ENCODE data around the gene CYLD. TPM values are rescaled to one million over a fixed set of nuclear protein-coding genes. Genes with fewer than 3 reads are reported as not detected.

Gene CYLD
- total and polyA plus RNA-seq, 2 donors (not counting 1 experiment from before 2014, with no cell fraction given), result 30.0 to 160 TPM

DNA sequence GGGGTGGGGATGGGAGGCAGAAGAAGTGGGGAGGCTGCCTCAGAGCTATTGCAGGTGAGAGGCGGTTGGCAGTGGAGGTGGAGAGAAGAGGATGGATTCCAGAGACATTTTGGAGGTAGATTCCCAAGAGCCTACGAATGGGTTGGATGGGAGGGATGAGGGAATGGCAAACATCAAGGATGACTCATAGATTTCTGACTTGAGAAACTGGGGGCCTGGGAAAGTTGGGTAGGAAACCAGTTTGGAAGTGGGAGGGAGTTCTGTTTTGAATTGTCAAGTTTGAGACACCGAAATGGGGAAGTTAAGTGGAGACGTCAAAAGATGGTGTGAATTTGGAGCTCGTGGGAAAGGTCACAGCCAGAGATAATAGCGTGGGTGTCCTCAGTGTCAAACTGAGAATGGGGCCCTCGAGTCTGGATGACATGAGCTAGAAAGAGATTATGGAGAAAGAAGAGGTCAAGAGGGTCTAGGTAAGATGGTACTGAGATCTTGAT, 6.2 kb upstream of the CYLD start:
- Histone ChIP-seq H3K79me2 (ENCODE audit: control insufficient read depth, insufficient read depth, low read length) (no peaks in the 10 kb centered on the region), H3K27me3 (replicated peaks in 1 of 4; ENCODE audit: control extremely low read depth in 1 of 4, control insufficient read depth in 3 of 4, insufficient read depth in 4 of 4, low read length in 3 of 4) (no peaks in the 10 kb centered on the region), H3K4me1 (ENCODE audit: control insufficient read depth in 2 of 2, insufficient read depth in 2 of 2, low read length in 2 of 2) (peaks cover 4 to 17% of the 10 kb centered on the region in 2 donors), H2AFZ (ENCODE audit: insufficient read depth, low read depth, low read length, poor library complexity, severe bottlenecking) (no peak overlapping the region), H3K4me2 (replicated peaks; ENCODE audit: low read depth, low read length, poor library complexity, severe bottlenecking) (no peak overlapping the region), H3K27ac (ENCODE audit: low read length in 2 of 2) (no peak overlapping the region), H3K9me3 (ENCODE audit: control extremely low read depth in 1 of 3, control insufficient read depth in 2 of 3, insufficient read depth in 1 of 3, low read length in 2 of 3) (no peaks in the 10 kb centered on the region), H3K4me3 (ENCODE audit: control extremely low read depth in 1 of 5, extremely low read depth in 1 of 5, insufficient read depth in 1 of 5, low read depth in 2 of 5, low read length in 4 of 5) (no peak overlapping the region), H3K9ac (ENCODE audit: low read length) (no peak overlapping the region), H3K36me3 (replicated peaks in 1 of 2; ENCODE audit: control extremely low read depth in 1 of 2, control insufficient read depth in 1 of 2, extremely low read depth in 1 of 2, insufficient read depth in 2 of 2, low read length in 1 of 2) (peaks cover 0 to 9% of the 10 kb centered on the region in 2 experiments), H4K20me1 (ENCODE audit: control insufficient read depth, insufficient read depth, low read length, poor library complexity, severe bottlenecking) (no peaks in the 10 kb centered on the region)
- no peak for DNase-seq
- peak; percentile 33 for ATAC-seq (ENCODE audit: low read depth)
- no peak overlapping the region for H3K27ac Mint-ChIP-seq
- no peaks in the 10 kb centered on the region for H3K27me3 Mint-ChIP-seq
- ChIA-PET POLR2A (interaction anchor here (1.7 kb wide), 1 partner anchor 54 kb away, joined by 3 read pairs; the partner anchor contains the start of gene SNX20), CTCF (interaction anchor here (0.8 to 1.8 kb wide), 6 partner anchors 9 to 71 kb away, joined by 3 to 5 read pairs (median 4); no protein-coding TSS in a partner anchor)
- TF ChIP-seq EZH2 (IDR thresholded peaks at IDR 0.05; ENCODE audit: borderline replicate concordance, insufficient read depth, low read depth, low read length, poor library complexity, severe bottlenecking), result no peak
- TF ChIP-seq, protein P1, sequence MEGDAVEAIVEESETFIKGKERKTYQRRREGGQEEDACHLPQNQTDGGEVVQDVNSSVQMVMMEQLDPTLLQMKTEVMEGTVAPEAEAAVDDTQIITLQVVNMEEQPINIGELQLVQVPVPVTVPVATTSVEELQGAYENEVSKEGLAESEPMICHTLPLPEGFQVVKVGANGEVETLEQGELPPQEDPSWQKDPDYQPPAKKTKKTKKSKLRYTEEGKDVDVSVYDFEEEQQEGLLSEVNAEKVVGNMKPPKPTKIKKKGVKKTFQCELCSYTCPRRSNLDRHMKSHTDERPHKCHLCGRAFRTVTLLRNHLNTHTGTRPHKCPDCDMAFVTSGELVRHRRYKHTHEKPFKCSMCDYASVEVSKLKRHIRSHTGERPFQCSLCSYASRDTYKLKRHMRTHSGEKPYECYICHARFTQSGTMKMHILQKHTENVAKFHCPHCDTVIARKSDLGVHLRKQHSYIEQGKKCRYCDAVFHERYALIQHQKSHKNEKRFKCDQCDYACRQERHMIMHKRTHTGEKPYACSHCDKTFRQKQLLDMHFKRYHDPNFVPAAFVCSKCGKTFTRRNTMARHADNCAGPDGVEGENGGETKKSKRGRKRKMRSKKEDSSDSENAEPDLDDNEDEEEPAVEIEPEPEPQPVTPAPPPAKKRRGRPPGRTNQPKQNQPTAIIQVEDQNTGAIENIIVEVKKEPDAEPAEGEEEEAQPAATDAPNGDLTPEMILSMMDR (IDR thresholded peaks at IDR 0.05), result no peak
- peak overlapping the region; percentile 27 for H3K4me3 Mint-ChIP-seq
- peaks cover 27% of the 10 kb centered on the region for H3K4me1 Mint-ChIP-seq
- intact Hi-C loops (cut with micrococcal nuclease), result no loop called here
- no peaks in the 10 kb centered on the region for H3K9me3 Mint-ChIP-seq (ENCODE audit: insufficient read depth)
- 45% methylated on average over 7 of the region's 7 CpGs for WGBS (ENCODE audit: insufficient coverage)

DNA sequence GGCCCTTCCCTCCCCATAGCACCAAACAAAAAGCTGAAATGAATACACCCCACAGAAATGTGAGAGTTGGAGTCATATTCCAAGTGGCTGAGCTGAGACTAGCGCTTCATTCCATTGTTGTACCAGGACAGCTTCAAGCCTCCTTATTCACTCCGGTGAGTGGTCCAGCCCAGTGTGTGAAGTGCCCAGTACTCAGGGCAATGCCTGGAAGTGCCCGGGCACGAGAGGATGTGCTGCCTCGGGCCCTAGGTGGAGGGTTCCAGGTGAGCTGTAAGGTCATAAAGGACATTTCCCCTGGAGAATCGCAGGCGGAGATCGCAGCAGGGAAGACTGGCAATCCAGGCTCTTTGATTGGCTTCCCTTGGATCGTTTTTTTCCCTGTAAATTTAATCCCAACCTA, 5.4 kb upstream of the CYLD start:
- H3K9me3 ChIP-seq (ENCODE audit: control extremely low read depth in 1 of 3, control insufficient read depth in 2 of 3, insufficient read depth in 1 of 3, low read length in 2 of 3), result no peaks in the 10 kb centered on the region
- no peak overlapping the region for H3K4me3 Mint-ChIP-seq
- no peak overlapping the region for H3K4me2 ChIP-seq (replicated peaks; ENCODE audit: low read depth, low read length, poor library complexity, severe bottlenecking)

More for the DNA sequence above, 5.4 kb upstream of the CYLD start:
- intact Hi-C loops (cut with micrococcal nuclease), result no loop called here
- Histone ChIP-seq H3K4me3 (ENCODE audit: control extremely low read depth in 1 of 5, extremely low read depth in 1 of 5, insufficient read depth in 1 of 5, low read depth in 2 of 5, low read length in 4 of 5) (no peak overlapping the region), H2AFZ (ENCODE audit: insufficient read depth, low read depth, low read length, poor library complexity, severe bottlenecking) (no peak overlapping the region), H3K4me1 (ENCODE audit: control insufficient read depth in 2 of 2, insufficient read depth in 2 of 2, low read length in 2 of 2) (peaks cover 9 to 23% of the 10 kb centered on the region in 2 donors), H3K36me3 (replicated peaks in 1 of 2; ENCODE audit: control extremely low read depth in 1 of 2, control insufficient read depth in 1 of 2, extremely low read depth in 1 of 2, insufficient read depth in 2 of 2, low read length in 1 of 2) (peaks cover 0 to 10% of the 10 kb centered on the region in 2 experiments), H3K9ac (ENCODE audit: low read length) (no peak overlapping the region), H3K79me2 (ENCODE audit: control insufficient read depth, insufficient read depth, low read length) (no peaks in the 10 kb centered on the region), H4K20me1 (ENCODE audit: control insufficient read depth, insufficient read depth, low read length, poor library complexity, severe bottlenecking) (no peaks in the 10 kb centered on the region), H3K27ac (ENCODE audit: low read length in 2 of 2) (no peak overlapping the region), H3K27me3 (replicated peaks in 1 of 4; ENCODE audit: control extremely low read depth in 1 of 4, control insufficient read depth in 3 of 4, insufficient read depth in 4 of 4, low read length in 3 of 4) (no peaks in the 10 kb centered on the region)
- H3K27ac Mint-ChIP-seq, result peak overlapping the region; percentile 38
- no peaks in the 10 kb centered on the region for H3K27me3 Mint-ChIP-seq
- ATAC-seq (ENCODE audit: low read depth) (no peak), DNase-seq (no peak)
- peaks cover 33% of the 10 kb centered on the region for H3K4me1 Mint-ChIP-seq
- CTCF ChIA-PET, result interaction anchor here (0.8 to 1.8 kb wide), 7 partner anchors 8 to 71 kb away, joined by 3 to 5 read pairs (median 4); no protein-coding TSS in a partner anchor
- WGBS (ENCODE audit: insufficient coverage), result 91% methylated on average over 9 of the region's 9 CpGs
- TF ChIP-seq, protein P1 (IDR thresholded peaks at IDR 0.05), result no peak
- TF ChIP-seq EZH2 (IDR thresholded peaks at IDR 0.05; ENCODE audit: borderline replicate concordance, insufficient read depth, low read depth, low read length, poor library complexity, severe bottlenecking), result no peak
- no peaks in the 10 kb centered on the region for H3K9me3 Mint-ChIP-seq (ENCODE audit: insufficient read depth)
- POLR2A ChIA-PET, result interaction anchor here (1.7 kb wide), 1 partner anchor 55 kb away, joined by 3 read pairs; the partner anchor contains the start of gene SNX20
